ENCODE results near the gene FHOD3.

DNA sequence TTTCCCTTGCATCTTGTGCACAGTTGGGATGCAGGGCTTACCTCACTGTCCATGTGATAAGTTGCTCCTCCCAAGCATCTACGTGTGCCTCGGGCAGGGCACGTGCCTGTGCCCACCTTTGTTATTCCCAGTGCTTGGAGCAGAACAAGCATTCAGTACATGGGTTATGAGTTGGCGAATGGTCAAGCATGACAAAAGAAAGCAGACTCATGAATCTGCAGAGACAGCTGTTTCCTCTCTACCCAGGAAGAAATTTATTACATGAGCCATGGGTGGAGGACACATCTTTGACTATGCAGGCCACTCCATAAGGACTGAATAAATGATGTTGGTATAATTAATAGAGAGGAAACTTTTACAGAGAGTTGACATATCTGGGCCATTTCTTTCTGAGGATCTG, 403.4 kb downstream of the FHOD3 start:
- TF ChIP-seq, protein P1, sequence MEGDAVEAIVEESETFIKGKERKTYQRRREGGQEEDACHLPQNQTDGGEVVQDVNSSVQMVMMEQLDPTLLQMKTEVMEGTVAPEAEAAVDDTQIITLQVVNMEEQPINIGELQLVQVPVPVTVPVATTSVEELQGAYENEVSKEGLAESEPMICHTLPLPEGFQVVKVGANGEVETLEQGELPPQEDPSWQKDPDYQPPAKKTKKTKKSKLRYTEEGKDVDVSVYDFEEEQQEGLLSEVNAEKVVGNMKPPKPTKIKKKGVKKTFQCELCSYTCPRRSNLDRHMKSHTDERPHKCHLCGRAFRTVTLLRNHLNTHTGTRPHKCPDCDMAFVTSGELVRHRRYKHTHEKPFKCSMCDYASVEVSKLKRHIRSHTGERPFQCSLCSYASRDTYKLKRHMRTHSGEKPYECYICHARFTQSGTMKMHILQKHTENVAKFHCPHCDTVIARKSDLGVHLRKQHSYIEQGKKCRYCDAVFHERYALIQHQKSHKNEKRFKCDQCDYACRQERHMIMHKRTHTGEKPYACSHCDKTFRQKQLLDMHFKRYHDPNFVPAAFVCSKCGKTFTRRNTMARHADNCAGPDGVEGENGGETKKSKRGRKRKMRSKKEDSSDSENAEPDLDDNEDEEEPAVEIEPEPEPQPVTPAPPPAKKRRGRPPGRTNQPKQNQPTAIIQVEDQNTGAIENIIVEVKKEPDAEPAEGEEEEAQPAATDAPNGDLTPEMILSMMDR (IDR thresholded peaks at IDR 0.05), result no peak
- no peak for TF ChIP-seq EP300 (IDR thresholded peaks at IDR 0.05)
- TF ChIP-seq POLR2A (IDR thresholded peaks at IDR 0.05), result no peak
